HG02840 (cell line): Measurements from ENCODE around the gene AKAP4.

ENCODE experiments used
- ATAC-seq: cut with Tn5 transposase; IDR thresholded peaks from one replicate; pipeline ENCODE4 v1.9.1; 2021; ENCODE audit warnings: mild to moderate bottlenecking, moderate library complexity, moderate number of reproducible peaks; ENCODE audit not compliant: unreplicated experiment, low FRiP score

The AKAP4 gene

GRCh38 chrX:50200907-50201306 lies at the start of gene AKAP4:
TSS of gene AKAP4 (minus strand) at chrX:50201007. CDS start at chrX:50200889, 118 bp downstream.
- no peak for ATAC-seq

GRCh38 chrX:50211510-50211909 lies 10.7 kb upstream of the AKAP4 start:
- no peak for ATAC-seq

GRCh38 chrX:50206753-50207152 lies 5.9 kb upstream of the AKAP4 start:
- no peak for ATAC-seq

GRCh38 chrX:50204364-50204899 lies 3.6 kb upstream of the AKAP4 start, which contains the start of gene CCNB3:
TSS of gene CCNB3 (plus strand) at chrX:50204765. CDS start at chrX:50285164, 80,399 bp downstream.
- ATAC-seq: peak; percentile 91

- ATAC-seq: no peak
These were observed 1.7 kb upstream of the AKAP4 start for GRCh38 chrX:50202539-50202938.

GRCh38 chrX:50198348-50198747 lies 2.5 kb downstream of the AKAP4 start:
- no peak for ATAC-seq

- no peak for ATAC-seq
These were observed 11.8 kb downstream of the AKAP4 start for GRCh38 chrX:50188859-50189600.

- ATAC-seq: no peak
These were observed 16.9 kb downstream of the AKAP4 start for GRCh38 chrX:50183891-50184290.

GRCh38 chrX:50180073-50180940 lies 20.5 kb downstream of the AKAP4 start:
- no peak for ATAC-seq

GRCh38 chrX:50169717-50170116 lies 31.1 kb downstream of the AKAP4 start:
- no peak for ATAC-seq

- no peak for ATAC-seq
These were observed 32.5 kb downstream of the AKAP4 start for GRCh38 chrX:50168241-50168687.

GRCh38 chrX:50167366-50167765 lies 33.4 kb downstream of the AKAP4 start:
- ATAC-seq: no peak

GRCh38 chrX:50165727-50166126 lies 35.1 kb downstream of the AKAP4 start:
- ATAC-seq: no peak

- ATAC-seq: no peak
These were observed 39.7 kb downstream of the AKAP4 start for GRCh38 chrX:50161127-50161526.

GRCh38 chrX:50158593-50158992 lies 42.2 kb downstream of the AKAP4 start:
- ATAC-seq: no peak

- no peak for ATAC-seq
These were observed 43.2 kb downstream of the AKAP4 start for GRCh38 chrX:50157545-50158135.

GRCh38 chrX:50154429-50154828 lies 46.4 kb downstream of the AKAP4 start:
- ATAC-seq: no peak

GRCh38 chrX:50152456-50152855 lies 48.4 kb downstream of the AKAP4 start:
- no peak for ATAC-seq

GRCh38 chrX:50147972-50148371 lies 52.8 kb downstream of the AKAP4 start:
- no peak for ATAC-seq
